HG03060 (cell line): ENCODE data around the gene SRRM3.
"Not testable (repeated sequence)": the region's sequence is repeated elsewhere in the genome, so short reads cannot be mapped to it uniquely, and the experiment has no call there.

Experiments
- ATAC-seq: cut with Tn5 transposase; IDR thresholded peaks from one replicate; pipeline ENCODE4 v1.9.1; 2021; ENCODE audit warnings: low read depth, moderate number of reproducible peaks; ENCODE audit not compliant: unreplicated experiment

SRRM3 gene

GRCh38 chr7:76185187-76185896 is 16.4 kb upstream of the SRRM3 start:
- no peak for ATAC-seq

GRCh38 chr7:76187272-76187671 is 14.4 kb upstream of the SRRM3 start:
- ATAC-seq: no peak

GRCh38 chr7:76189276-76189675 is 12.4 kb upstream of the SRRM3 start:
- ATAC-seq: no peak

GRCh38 chr7:76191783-76192240 is 9.9 kb upstream of the SRRM3 start:
- ATAC-seq: no peak

GRCh38 chr7:76193466-76193865 is 8.2 kb upstream of the SRRM3 start:
- ATAC-seq: no peak

GRCh38 chr7:76193883-76194282 is 7.8 kb upstream of the SRRM3 start:
- no peak for ATAC-seq

GRCh38 chr7:76196786-76197185 is 4.9 kb upstream of the SRRM3 start:
- no peak for ATAC-seq

GRCh38 chr7:76198202-76198601 is 3.5 kb upstream of the SRRM3 start:
- no peak for ATAC-seq

- ATAC-seq: no peak
Measured at GRCh38 chr7:76202666-76203030, 952 bp downstream of the SRRM3 start.

- no peak for ATAC-seq
Measured at GRCh38 chr7:76204147-76204546, 2.5 kb downstream of the SRRM3 start.

GRCh38 chr7:76206633-76207032 is 4.9 kb downstream of the SRRM3 start:
- no peak for ATAC-seq

- ATAC-seq: no peak
Measured at GRCh38 chr7:76209310-76209709, 7.6 kb downstream of the SRRM3 start.

- ATAC-seq: no peak
Measured at GRCh38 chr7:76211216-76211615, 9.5 kb downstream of the SRRM3 start.

GRCh38 chr7:76215349-76215748 is 13.7 kb downstream of the SRRM3 start:
- ATAC-seq: not testable (repeated sequence)

- ATAC-seq: no peak
Measured at GRCh38 chr7:76216381-76217082, 14.8 kb downstream of the SRRM3 start.

- no peak for ATAC-seq
Measured at GRCh38 chr7:76217942-76218566, 16.4 kb downstream of the SRRM3 start.

GRCh38 chr7:76220185-76221057 is 18.7 kb downstream of the SRRM3 start:
- no peak for ATAC-seq

- no peak for ATAC-seq
Measured at GRCh38 chr7:76222333-76222732, 20.6 kb downstream of the SRRM3 start.

- no peak for ATAC-seq
Measured at GRCh38 chr7:76222839-76223238, 21.1 kb downstream of the SRRM3 start.

GRCh38 chr7:76223286-76223972 is 21.7 kb downstream of the SRRM3 start:
- no peak for ATAC-seq
